Right lobe of liver (tissue), 6 donors: Measurements from ENCODE around the gene GGT6. TPM values are rescaled to one million over a fixed set of nuclear protein-coding genes. Genes with fewer than 3 reads are reported as not detected.
A peak's percentile ranks its signal among the peaks of the same experiment; 100 is the strongest.

ENCODE experiments used
- ATAC-seq, 4 donors: fragments of 200-7000 bp; cut with Tn5 transposase; one replicate each; pipeline ENCODE4 v1.9.1; 2020; ENCODE audit warnings: mild to moderate bottlenecking in 4 of 4, moderate library complexity in 4 of 4
- DNase-seq, 3 donors: peaks; one replicate each; pipeline ENCODE4 v3.0.0-alpha.2; 2020
- H3K27ac ChIP-seq, 3 donors: fragments of 200-600 bp; one replicate each; pipeline ENCODE4 v1.8.0; 2022
- H3K27me3 ChIP-seq, 2 donors: fragments of 200-600 bp; one replicate each; pipeline ENCODE4 v1.8.0; 2022
- H3K36me3 ChIP-seq, 4 donors: fragments of 200-600 bp; sonication (generic) in 1 of 4; one replicate each; pipeline versions ENCODE4 v1.5.1 to v1.8.0; 2017 to 2022; ENCODE audit warnings: control low read depth in 1 of 4
- H3K4me1 ChIP-seq, 4 donors: fragments of 200-600 bp; sonication (generic) in 1 of 4; one replicate each; pipeline versions ENCODE4 v1.5.1 to v1.8.0; 2017 to 2022; ENCODE audit warnings: control low read depth in 1 of 4
- H3K4me3 ChIP-seq, 3 donors: fragments of 200-600 bp; one replicate each; pipeline ENCODE4 v1.8.0; 2022
- H3K9me3 ChIP-seq, 4 donors: fragments of 200-600 bp; sonication (generic) in 1 of 4; one replicate each; pipeline versions ENCODE4 v1.5.1 to v1.8.0; 2017 to 2022; ENCODE audit warnings: control low read depth in 1 of 4
- CTCF ChIP-seq, 4 donors: fragments of 200-600 bp in 3 of 4; fragments of 450-650 bp in 1 of 4; IDR thresholded peaks; one replicate each; pipeline versions ENCODE4 v1.5.1 to v1.8.0; 2016 to 2022; ENCODE audit warnings: antibody characterized with exemption in 4 of 4, mild to moderate bottlenecking in 2 of 4
- POLR2A ChIP-seq: fragments of 450-650 bp; IDR thresholded peaks from one replicate; pipeline ENCODE4 v1.6.1; 2017; ENCODE audit warnings: antibody characterized with exemption, mild to moderate bottlenecking
- WGBS: methylation state at CpG from one replicate; pipeline ENCODE4 v1.1.6; 2018; ENCODE audit warnings: low coverage, low lambda C conversion rate; ENCODE audit not compliant: insufficient coverage; ENCODE audit errors: missing lambda C conversion rate; 5-methylcytosine and 5-hydroxymethylcytosine counted together
- intact Hi-C, 2 donors: fragments of 100-400 bp; cut with DNase I; formaldehyde crosslinking; loops; one replicate each; pipeline versions ENCODE4 v1.11.2 to v1.14.1; 2022
- total RNA-seq, 6 experiments: library from RNA; depleted of rRNA in 2 of 6; stranded (reverse); fragments of >200 nt in 2 of 6; fragmentation: NEBNext Ultra II Directional in 3 of 6; extraction: Animal tissue kit (Norgen Biotek cat#: 25700) in 3 of 6; gene quantifications; one replicate each; pipeline versions ENCODE4 v1.1.0 to v1.2.4, GENCODE V29; 2016 to 2023
- donor health status: DM: no; HTN: yes; CAD: no.
- donor health status: DM: no; HTN: no; CAD: no.
- donor health status: DM: no; HTN: no; CAD: no.
- donor health status: DM: no; HTN: yes; CAD: no.
- donor health status: DM: no; HTN: yes; CAD: no.

Gene GGT6
- total RNA-seq, 6 experiments from 2014 or later, result 0.09 to 0.92 (median 0.27) TPM

GRCh38 chr17:4554441-4554996 is 5.9 kb downstream of the GGT6 start:
- no peak overlapping the region for H3K27ac ChIP-seq
- H3K4me1 ChIP-seq, result peaks cover 0 to 9% (median 4%) of the 10 kb centered on the region in 4 donors
- peaks cover 0 to 29% (median 11%) of the 10 kb centered on the region in 4 donors for H3K36me3 ChIP-seq
- H3K4me3 ChIP-seq, result peak overlapping the region; percentile 80 to 96 (median 93)
- H3K9me3 ChIP-seq, result no peaks in the 10 kb centered on the region
- TF ChIP-seq CTCF (IDR thresholded peaks at IDR 0.05) (no peak), POLR2A (no peak)
- intact Hi-C loops, result no loop called here
- no peaks in the 10 kb centered on the region for H3K27me3 ChIP-seq
- DNase-seq (peak in 2 of 3 donors; percentile 32 to 55), ATAC-seq (peak in 1 of 4 donors; percentile 1)
- WGBS, result 12% methylated on average over 14 of the region's 18 CpGs

- no peak for TF ChIP-seq POLR2A
- no peak for TF ChIP-seq CTCF (IDR thresholded peaks at IDR 0.05)
- H3K27ac ChIP-seq, result no peak overlapping the region
- ATAC-seq (no peak), DNase-seq (peak in 1 of 3 donors; percentile 43)
- H3K36me3 ChIP-seq, result peaks cover 0 to 37% (median 16%) of the 10 kb centered on the region in 4 donors
- H3K4me1 ChIP-seq, result peaks cover 0 to 9% (median 4%) of the 10 kb centered on the region in 4 donors
- intact Hi-C loops, result no loop called here
- H3K9me3 ChIP-seq, result no peaks in the 10 kb centered on the region
- WGBS, result 73% methylated on average over 2 of the region's 9 CpGs
- no peaks in the 10 kb centered on the region for H3K27me3 ChIP-seq
- no peak overlapping the region for H3K4me3 ChIP-seq
Measured at GRCh38 chr17:4553669-4554068, 6.7 kb downstream of the GGT6 start.

GRCh38 chr17:4551796-4552525 is 8.4 kb downstream of the GGT6 start:
- Histone ChIP-seq H3K4me3 (no peak overlapping the region), H3K27ac (no peak overlapping the region), H3K36me3 (peaks cover 0 to 54% (median 20%) of the 10 kb centered on the region in 4 donors), H3K9me3 (no peaks in the 10 kb centered on the region), H3K4me1 (peaks cover 0 to 9% (median 4%) of the 10 kb centered on the region in 4 donors), H3K27me3 (no peaks in the 10 kb centered on the region)
- TF ChIP-seq CTCF (IDR thresholded peaks at IDR 0.05) (no peak), POLR2A (no peak)
- 94% methylated on average over 7 of the region's 27 CpGs for WGBS
- intact Hi-C loops, result no loop called here
- DNase-seq (peak in 1 of 3 donors; percentile 42), ATAC-seq (no peak)

- Histone ChIP-seq H3K9me3 (no peaks in the 10 kb centered on the region), H3K27me3 (no peaks in the 10 kb centered on the region), H3K4me1 (peaks cover 0 to 9% (median 4%) of the 10 kb centered on the region in 4 donors), H3K4me3 (no peak overlapping the region), H3K27ac (no peak overlapping the region), H3K36me3 (peaks cover 0 to 58% (median 20%) of the 10 kb centered on the region in 4 donors)
- DNase-seq, result peak in 1 of 3 donors; percentile 24
- TF ChIP-seq POLR2A (no peak), CTCF (IDR thresholded peaks at IDR 0.05) (no peak)
- 100% methylated on average over 1 of the region's 8 CpGs for WGBS
- intact Hi-C loops, result no loop called here
- no peak for ATAC-seq
Measured at GRCh38 chr17:4551141-4551540, 9.2 kb downstream of the GGT6 start.
